GM23248 (cell line): ENCODE data around the gene EIF4A3. TPM values are rescaled to one million over a fixed set of nuclear protein-coding genes. Genes with fewer than 3 reads are reported as not detected.

Experiments
- DNase-seq: peaks from one replicate; pipeline ENCODE4 v3.0.0-alpha.2; 2015
- H2AFZ ChIP-seq: fragments of 200-600 bp; sonication (generic); 2 replicates; pipeline ENCODE4 v1.6.1; 2016; ENCODE audit warnings: antibody characterized with exemption
- H3F3A ChIP-seq: fragments of 200-600 bp; sonication (generic); 2 replicates; pipeline ENCODE4 v1.6.1; 2016; ENCODE audit warnings: mild to moderate bottlenecking, antibody characterized with exemption, mixed run types; ENCODE audit not compliant: insufficient read depth
- H3K27ac ChIP-seq: fragments of 200-600 bp; sonication (generic); 2 replicates; pipeline ENCODE4 v1.5.1; 2016; ENCODE audit warnings: mild to moderate bottlenecking
- H3K27me3 ChIP-seq: fragments of 200-600 bp; sonication (generic); replicated peaks from 2 replicates; pipeline ENCODE4 v1.6.1; 2016; ENCODE audit warnings: mild to moderate bottlenecking; ENCODE audit not compliant: insufficient read depth
- H3K36me3 ChIP-seq: fragments of 200-600 bp; sonication (generic); 2 replicates; pipeline ENCODE4 v1.6.1; 2016; ENCODE audit warnings: low read depth, mild to moderate bottlenecking
- H3K4me1 ChIP-seq: fragments of 200-600 bp; sonication (generic); 2 replicates; pipeline ENCODE4 v1.6.1; 2016; ENCODE audit warnings: mild to moderate bottlenecking; ENCODE audit not compliant: insufficient read depth
- H3K4me2 ChIP-seq: fragments of 200-600 bp; sonication (generic); one replicate; pipeline ENCODE4 v1.6.1; 2016; ENCODE audit warnings: mild to moderate bottlenecking; ENCODE audit not compliant: unreplicated experiment
- H3K4me3 ChIP-seq: fragments of 200-600 bp; sonication (generic); 2 replicates; pipeline ENCODE4 v1.5.1; 2016; ENCODE audit warnings: mild to moderate bottlenecking
- H3K79me2 ChIP-seq: fragments of 200-600 bp; sonication (generic); 2 replicates; pipeline ENCODE4 v1.6.1; 2016; ENCODE audit warnings: mild to moderate bottlenecking; ENCODE audit not compliant: insufficient read depth
- H3K9ac ChIP-seq: fragments of 200-600 bp; sonication (generic); 2 replicates; pipeline ENCODE4 v1.6.1; 2016; ENCODE audit warnings: mild to moderate bottlenecking
- H3K9me2 ChIP-seq: fragments of 200-600 bp; sonication (generic); 2 replicates; pipeline ENCODE4 v1.6.1; 2016; ENCODE audit warnings: mixed run types, mild to moderate bottlenecking, moderate library complexity; ENCODE audit not compliant: insufficient read depth
- H3K9me3 ChIP-seq: fragments of 200-600 bp; sonication (generic); one replicate; pipeline ENCODE4 v1.6.1; 2017; ENCODE audit warnings: low read depth
- H4K20me1 ChIP-seq: fragments of 200-600 bp; sonication (generic); 2 replicates; pipeline ENCODE4 v1.6.0; 2016; ENCODE audit not compliant: insufficient read depth
- EZH2 ChIP-seq: fragments of 200-600 bp; sonication (generic); IDR thresholded peaks from 2 replicates; pipeline ENCODE4 v1.6.1; 2018; ENCODE audit warnings: antibody characterized with exemption, mild to moderate bottlenecking; ENCODE audit not compliant: insufficient read depth, poor library complexity, severe bottlenecking
- EZH2phosphoT487 ChIP-seq: fragments of 200-600 bp; sonication (generic); IDR thresholded peaks from 2 replicates; pipeline ENCODE4 v1.6.1; 2018; ENCODE audit warnings: antibody characterized with exemption, moderate library complexity, mild to moderate bottlenecking, low read depth; ENCODE audit not compliant: insufficient read depth
- WGBS, 2 experiments: methylation state at CpG; one replicate each; pipeline ENCODE4 v1.1.6; 2015 to 2017; ENCODE audit warnings: low lambda C conversion rate in 2 of 2, low coverage in 1 of 2; ENCODE audit errors: missing lambda C conversion rate in 2 of 2; 5-methylcytosine and 5-hydroxymethylcytosine counted together
- in situ Hi-C: fragments of 300-500 bp; cut with MboI; formaldehyde crosslinking; loops from 2 replicates; pipeline ENCODE4 v1.15.0; 2020
- polyA plus RNA-seq: library from polyadenylated mRNA; unstranded; fragments of >200 nt; fragmentation: Nextera tagmentation; extraction: Ambion mirVana; gene quantifications from 2 replicates; pipeline ENCODE4 v1.2.1, GENCODE V29; 2016
- total RNA-seq: library from RNA; depleted of rRNA; stranded (reverse); fragments of >200 nt; shearing (Covaris generic); gene quantifications from 2 replicates; pipeline ENCODE4 v1.2.3, GENCODE V29; 2014

The EIF4A3 gene
- total and polyA plus RNA-seq, 2 experiments from 2014 or later = 75.1 to 129 TPM

DNA sequence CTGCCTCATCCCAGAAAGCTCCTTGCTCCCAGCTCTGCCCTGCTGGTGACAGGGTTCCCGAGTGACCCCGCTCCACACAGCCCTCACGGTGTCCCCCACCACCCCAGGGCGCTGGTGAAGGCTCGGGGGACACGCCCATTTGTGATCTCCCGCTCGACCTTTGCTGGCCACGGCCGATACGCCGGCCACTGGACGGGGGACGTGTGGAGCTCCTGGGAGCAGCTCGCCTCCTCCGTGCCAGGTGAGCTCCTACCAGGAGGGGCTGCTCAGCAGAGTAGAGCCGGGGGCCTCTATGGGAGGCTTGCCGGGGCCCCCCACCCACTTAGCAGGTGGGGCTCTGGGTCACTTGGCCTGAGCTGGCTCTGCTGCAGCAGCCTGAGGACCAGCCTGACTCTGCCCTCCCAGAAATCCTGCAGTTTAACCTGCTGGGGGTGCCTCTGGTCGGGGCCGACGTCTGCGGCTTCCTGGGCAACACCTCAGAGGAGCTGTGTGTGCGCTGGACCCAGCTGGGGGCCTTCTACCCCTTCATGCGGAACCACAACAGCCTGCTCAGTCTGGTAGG lies 34.4 kb downstream of the EIF4A3 start:
- no peak for TF ChIP-seq EZH2phosphoT487
- no peak for TF ChIP-seq EZH2
- H3K79me2 ChIP-seq = no peaks in the 10 kb centered on the region
- H3F3A ChIP-seq = no peaks in the 10 kb centered on the region
- no peak overlapping the region for H2AFZ ChIP-seq
- no peaks in the 10 kb centered on the region for H4K20me1 ChIP-seq
- H3K4me2 ChIP-seq = no peak overlapping the region
- 94 to 96% methylated on average over 13 to 18 of the region's 24 CpGs for WGBS, 2 experiments
- no peak overlapping the region for H3K4me3 ChIP-seq
- no peak overlapping the region for H3K27ac ChIP-seq
- in situ Hi-C loops = no loop called here
- H3K4me1 ChIP-seq = no peaks in the 10 kb centered on the region
- no peak for DNase-seq
- H3K9ac ChIP-seq = no peak overlapping the region
- no peaks in the 10 kb centered on the region for H3K27me3 ChIP-seq
- no peaks in the 10 kb centered on the region for H3K36me3 ChIP-seq
- no peaks in the 10 kb centered on the region for H3K9me2 ChIP-seq
- no peaks in the 10 kb centered on the region for H3K9me3 ChIP-seq

GRCh38 chr17:80111702-80112470 lies 35.0 kb downstream of the EIF4A3 start:
- Histone ChIP-seq H3K79me2 (no peaks in the 10 kb centered on the region), H3K4me3 (no peak overlapping the region), H3K9me3 (no peaks in the 10 kb centered on the region), H3K9me2 (no peaks in the 10 kb centered on the region), H3K4me2 (no peak overlapping the region), H3K4me1 (no peaks in the 10 kb centered on the region), H3K27me3 (no peaks in the 10 kb centered on the region), H3K9ac (no peak overlapping the region), H4K20me1 (no peaks in the 10 kb centered on the region), H3K36me3 (no peaks in the 10 kb centered on the region), H2AFZ (no peak overlapping the region), H3F3A (no peaks in the 10 kb centered on the region), H3K27ac (no peak overlapping the region)
- TF ChIP-seq EZH2phosphoT487 = no peak
- no peak for TF ChIP-seq EZH2
- in situ Hi-C loops = no loop called here
- DNase-seq = no peak
- WGBS, 2 experiments = 89 to 92% methylated on average over 21 to 26 of the region's 26 CpGs

DNA sequence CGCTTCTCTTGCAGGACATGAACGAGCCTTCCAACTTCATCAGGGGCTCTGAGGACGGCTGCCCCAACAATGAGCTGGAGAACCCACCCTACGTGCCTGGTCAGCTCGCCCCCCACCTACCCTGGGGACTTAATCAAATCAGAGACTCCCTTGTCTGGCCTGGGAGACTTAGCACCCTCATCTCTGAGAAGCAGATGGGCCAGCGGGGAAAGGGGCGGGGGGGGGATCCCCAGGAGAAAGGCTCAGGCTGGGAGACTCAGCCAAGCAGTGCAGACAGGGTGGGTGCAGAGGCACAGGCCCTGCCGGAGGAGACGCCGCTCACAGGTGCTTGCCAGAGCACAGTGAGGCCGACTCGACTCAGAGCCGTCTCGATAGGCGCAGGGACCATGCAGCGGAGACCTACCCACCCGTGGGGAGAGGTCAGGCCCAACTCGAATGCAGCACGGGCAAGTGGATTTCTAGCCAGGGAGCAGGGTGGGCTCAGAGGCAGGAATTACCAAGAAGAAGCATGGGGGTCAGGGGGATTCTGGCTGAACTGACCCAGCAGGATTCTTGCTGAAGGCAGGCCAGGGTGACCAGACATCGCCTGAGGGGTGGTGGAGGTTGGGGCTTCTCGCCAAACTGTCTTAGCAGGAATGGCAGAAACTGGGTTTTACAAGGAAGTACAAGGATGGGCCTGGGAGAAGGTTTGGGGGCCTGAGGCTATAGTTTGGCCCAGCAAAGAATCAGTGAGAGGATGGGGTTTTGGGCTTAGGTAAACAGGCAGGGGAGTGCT lies 35.8 kb downstream of the EIF4A3 start:
- Histone ChIP-seq H3K27ac (no peak overlapping the region), H3K79me2 (no peaks in the 10 kb centered on the region), H3K9me3 (no peaks in the 10 kb centered on the region), H2AFZ (no peak overlapping the region), H4K20me1 (no peaks in the 10 kb centered on the region), H3K27me3 (no peaks in the 10 kb centered on the region), H3K9ac (no peak overlapping the region), H3K4me1 (no peaks in the 10 kb centered on the region), H3K9me2 (no peaks in the 10 kb centered on the region), H3K4me3 (no peak overlapping the region), H3K4me2 (no peak overlapping the region), H3F3A (no peaks in the 10 kb centered on the region), H3K36me3 (no peaks in the 10 kb centered on the region)
- TF ChIP-seq EZH2phosphoT487 = no peak
- TF ChIP-seq EZH2 = no peak
- 89 to 90% methylated on average over 15 to 21 of the region's 21 CpGs for WGBS, 2 experiments
- DNase-seq = no peak
- in situ Hi-C loops = no loop called here

- Histone ChIP-seq H3K4me3 (no peak overlapping the region), H3K79me2 (no peaks in the 10 kb centered on the region), H3K27ac (no peak overlapping the region), H3K36me3 (no peaks in the 10 kb centered on the region), H3K4me1 (no peaks in the 10 kb centered on the region), H3K9me3 (no peaks in the 10 kb centered on the region), H3K27me3 (no peaks in the 10 kb centered on the region), H2AFZ (no peak overlapping the region), H3F3A (no peaks in the 10 kb centered on the region), H3K9ac (no peak overlapping the region), H3K9me2 (no peaks in the 10 kb centered on the region), H4K20me1 (no peaks in the 10 kb centered on the region), H3K4me2 (no peak overlapping the region)
- 80 to 86% methylated on average over 8 to 9 of the region's 9 CpGs for WGBS, 2 experiments
- no peak for DNase-seq
- in situ Hi-C loops = no loop called here
- TF ChIP-seq EZH2 = no peak
- TF ChIP-seq EZH2phosphoT487 = no peak
These were observed 36.5 kb downstream of the EIF4A3 start for GRCh38 chr17:80110447-80110812.
